ENCODE data around the gene NEURL1B. TPM values are rescaled to one million over a fixed set of nuclear protein-coding genes. Genes with fewer than 3 reads are reported as not detected.

Gene NEURL1B
- total RNA-seq, 1 donor from 2014 or later, result 131 TPM

GRCh38 chr5:172697123-172698121 is 56.4 kb downstream of the NEURL1B start:
- Histone ChIP-seq H3K4me1 (peaks cover 0 to 34% of the 10 kb centered on the region in 2 donors), H3K4me3 (peak overlapping the region; percentile 60 to 79), H3K36me3 (no peaks in the 10 kb centered on the region), H3K27ac (peak overlapping the region; percentile 75 to 81), H3K27me3 (no peaks in the 10 kb centered on the region), H3K9me3 (no peaks in the 10 kb centered on the region)
- peak; percentile 46 to 94 for DNase-seq (ENCODE audit: low spot score in 2 of 2)
- TF ChIP-seq CTCF (IDR thresholded peaks at IDR 0.05), result peak; percentile 91 to 97 (median 91)
- intact Hi-C loops (cut with DNase I), result loop anchor here (1.0 to 10.0 kb wide), 5 partner anchors 31 to 693 kb away; partner anchors contain the start of genes FBXW11 and NEURL1B

- Histone ChIP-seq H3K9me3 (no peaks in the 10 kb centered on the region), H3K4me3 (no peak overlapping the region), H3K27ac (no peak overlapping the region), H3K36me3 (no peaks in the 10 kb centered on the region), H3K4me1 (peaks cover 0 to 20% of the 10 kb centered on the region in 2 donors), H3K27me3 (no peaks in the 10 kb centered on the region)
- no peak for TF ChIP-seq CTCF (IDR thresholded peaks at IDR 0.05)
- intact Hi-C loops (cut with DNase I), result loop anchor here (10.0 kb wide), 2 partner anchors 55 to 695 kb away; partner anchors contain the start of genes FBXW11 and NEURL1B
- DNase-seq (ENCODE audit: low spot score in 2 of 2), result no peak
These were observed 58.4 kb downstream of the NEURL1B start for GRCh38 chr5:172699423-172699822.

GRCh38 chr5:172699999-172700364 is 58.9 kb downstream of the NEURL1B start:
- DNase-seq (ENCODE audit: low spot score in 2 of 2), result no peak
- peaks cover 0 to 19% of the 10 kb centered on the region in 2 donors for H3K4me1 ChIP-seq
- no peaks in the 10 kb centered on the region for H3K9me3 ChIP-seq
- H3K27me3 ChIP-seq, result no peaks in the 10 kb centered on the region
- TF ChIP-seq CTCF (IDR thresholded peaks at IDR 0.05), result no peak
- intact Hi-C loops (cut with DNase I), result loop anchor here (10.0 kb wide), 3 partner anchors 55 to 875 kb away; partner anchors contain the start of genes FBXW11 and NEURL1B
- no peaks in the 10 kb centered on the region for H3K36me3 ChIP-seq
- no peak overlapping the region for H3K4me3 ChIP-seq
- no peak overlapping the region for H3K27ac ChIP-seq

GRCh38 chr5:172700365-172701290 is 59.6 kb downstream of the NEURL1B start:
- no peak for DNase-seq (ENCODE audit: low spot score in 2 of 2)
- H3K9me3 ChIP-seq, result no peaks in the 10 kb centered on the region
- H3K27ac ChIP-seq, result no peak overlapping the region
- peaks cover 0 to 15% of the 10 kb centered on the region in 2 donors for H3K4me1 ChIP-seq
- no peaks in the 10 kb centered on the region for H3K27me3 ChIP-seq
- intact Hi-C loops (cut with DNase I), result loop anchor here (10.0 kb wide), 1 partner anchor 874 kb away; no protein-coding TSS in a partner anchor
- TF ChIP-seq CTCF (IDR thresholded peaks at IDR 0.05), result no peak
- H3K36me3 ChIP-seq, result no peaks in the 10 kb centered on the region
- no peak overlapping the region for H3K4me3 ChIP-seq

- DNase-seq (ENCODE audit: low spot score in 2 of 2), result no peak
- intact Hi-C loops (cut with DNase I), result loop anchor here (10.0 kb wide), 1 partner anchor 874 kb away; no protein-coding TSS in a partner anchor
These were observed 60.2 kb downstream of the NEURL1B start for GRCh38 chr5:172701291-172701656.

More at GRCh38 chr5:172701291-172701656, 60.2 kb downstream of the NEURL1B start:
- TF ChIP-seq CTCF (IDR thresholded peaks at IDR 0.05), result no peak
- no peaks in the 10 kb centered on the region for H3K9me3 ChIP-seq
- no peak overlapping the region for H3K4me3 ChIP-seq
- peaks cover 0 to 8% of the 10 kb centered on the region in 2 donors for H3K4me1 ChIP-seq
- H3K27ac ChIP-seq, result no peak overlapping the region
- no peaks in the 10 kb centered on the region for H3K36me3 ChIP-seq
- no peaks in the 10 kb centered on the region for H3K27me3 ChIP-seq

All from ascending aorta (tissue), 2 donors.